Lung (tissue), 12 donors: ENCODE data around the gene LMX1B. TPM values are rescaled to one million over a fixed set of nuclear protein-coding genes. Genes with fewer than 3 reads are reported as not detected.
A peak's percentile ranks its signal among the peaks of the same experiment; 100 is the strongest.

ENCODE experiments used
- ATAC-seq: fragments of 200-7000 bp; cut with Tn5 transposase; one replicate; pipeline ENCODE4 v1.9.1; 2020; ENCODE audit warnings: moderate number of reproducible peaks; ENCODE audit not compliant: insufficient read depth, low FRiP score
- DNase-seq, 3 donors: peaks; one replicate each; pipeline ENCODE4 v3.0.0-alpha.2; 2013 to 2017
- H3K27ac ChIP-seq, 2 donors: one replicate each; pipeline ENCODE4 v1.5.1; 2013; ENCODE audit warnings: mild to moderate bottlenecking in 2 of 2, moderate library complexity in 2 of 2, control low read depth in 1 of 2, inconsistent platforms in 1 of 2, low read depth in 1 of 2, low read length in 1 of 2
- H3K27me3 ChIP-seq, 3 donors: one replicate each; pipeline ENCODE4 v1.5.1; 2013; ENCODE audit warnings: low read length in 2 of 3; ENCODE audit not compliant: control insufficient read depth in 3 of 3, insufficient read depth in 3 of 3
- H3K36me3 ChIP-seq, 4 donors: one replicate each; pipeline ENCODE4 v1.5.1; 2013; ENCODE audit warnings: low read length in 4 of 4, mild to moderate bottlenecking in 1 of 4, moderate library complexity in 1 of 4; ENCODE audit not compliant: control insufficient read depth in 4 of 4, insufficient read depth in 4 of 4
- H3K4me1 ChIP-seq, 5 donors: one replicate each; pipeline ENCODE4 v1.5.1; 2013; ENCODE audit warnings: low read length in 5 of 5, mild to moderate bottlenecking in 2 of 5, moderate library complexity in 1 of 5; ENCODE audit not compliant: control insufficient read depth in 5 of 5, insufficient read depth in 5 of 5
- H3K4me3 ChIP-seq: one replicate; pipeline ENCODE4 v1.5.1; 2013; ENCODE audit warnings: mild to moderate bottlenecking, control low read depth, moderate library complexity
- H3K9ac ChIP-seq, 2 donors: one replicate each; pipeline ENCODE4 v1.5.1; 2013; ENCODE audit warnings: low read length in 2 of 2, control low read depth in 1 of 2; ENCODE audit not compliant: insufficient read depth in 1 of 2
- H3K9me3 ChIP-seq, 4 donors: one replicate each; pipeline ENCODE4 v1.5.1; 2013; ENCODE audit warnings: low read length in 3 of 4, mild to moderate bottlenecking in 1 of 4, moderate library complexity in 1 of 4; ENCODE audit not compliant: control insufficient read depth in 4 of 4, insufficient read depth in 3 of 4
- CTCF ChIP-seq: IDR thresholded peaks from 2 replicates; pipeline ENCODE4 v1.5.1; 2012; ENCODE audit warnings: mild to moderate bottlenecking; ENCODE audit errors: control extremely low read depth, extremely low read depth
- WGBS, 2 donors: extraction: QIAGEN DNeasy Blood & Tissue Kit; methylation state at CpG; one replicate each; pipeline ENCODE4 v1.1.7; 2013; 5-methylcytosine and 5-hydroxymethylcytosine counted together
- polyA plus RNA-seq, 2 donors: library from polyadenylated mRNA; stranded (reverse); fragments of 200-250 nt; gene quantifications; one replicate each; pipeline ENCODE4 v1.2.1, GENCODE V29; 2013
- total RNA-seq, 2 donors: library from RNA; depleted of rRNA in 1 of 2; stranded (reverse); fragments of >200 nt in 1 of 2; gene quantifications; one replicate each; pipeline ENCODE4 v1.2.1, GENCODE V29; 2014 to 2021
- donor health status: control.
- donor health status: control.
- donor health status: Bipolar disorder and iron deficiency.
- donor health status: healthy.
- donor health status: DM: yes; HTN: yes; CAD: no.

Gene LMX1B
- total and polyA plus RNA-seq, 4 donors: under 0.01 to 0.77 (median 0.10) TPM

- H3K27ac ChIP-seq: no peak overlapping the region
- peaks cover 0 to 3% (median under 1%) of the 10 kb centered on the region in 4 donors for H3K9me3 ChIP-seq
- H3K36me3 ChIP-seq: no peaks in the 10 kb centered on the region
- no peak for ATAC-seq
- no peak for DNase-seq
- TF ChIP-seq CTCF: no peak
- H3K9ac ChIP-seq: no peak overlapping the region
- WGBS, 2 donors: 59 to 60% methylated on average over 11 of the region's 11 CpGs
- peaks cover 0 to 11% (median 6%) of the 10 kb centered on the region in 3 donors for H3K27me3 ChIP-seq
- H3K4me1 ChIP-seq: peaks cover 0 to under 1% (median 0%) of the 10 kb centered on the region in 5 donors
- no peak overlapping the region for H3K4me3 ChIP-seq
These were observed 14.6 kb upstream of the LMX1B start for GRCh38 chr9:126599047-126599650.

- DNase-seq (peak; percentile 66 to 75 (median 71)), ATAC-seq (no peak)
- 86 to 92% methylated on average over 17 of the region's 17 CpGs for WGBS, 2 donors
- TF ChIP-seq CTCF: no peak
- peaks cover 0 to 7% (median 0%) of the 10 kb centered on the region in 5 donors for H3K4me1 ChIP-seq
- H3K4me3 ChIP-seq: no peak overlapping the region
- H3K9me3 ChIP-seq: peaks cover 0 to 2% (median 0%) of the 10 kb centered on the region in 4 donors
- H3K27ac ChIP-seq: no peak overlapping the region
- no peak overlapping the region for H3K9ac ChIP-seq
- no peaks in the 10 kb centered on the region for H3K36me3 ChIP-seq
- H3K27me3 ChIP-seq: peaks cover 0 to 32% (median 8%) of the 10 kb centered on the region in 3 donors
These were observed 9.4 kb upstream of the LMX1B start for GRCh38 chr9:126604059-126605055.

- WGBS, 2 donors: 67 to 73% methylated on average over 12 of the region's 12 CpGs
- ATAC-seq: no peak
- Histone ChIP-seq H3K27me3 (peaks cover 5 to 34% (median 23%) of the 10 kb centered on the region in 3 donors), H3K4me3 (no peak overlapping the region), H3K27ac (no peak overlapping the region), H3K36me3 (no peaks in the 10 kb centered on the region), H3K9ac (no peak overlapping the region), H3K9me3 (peaks cover 0 to 2% (median 0%) of the 10 kb centered on the region in 4 donors), H3K4me1 (peaks cover 0 to 12% (median 0%) of the 10 kb centered on the region in 5 donors)
- DNase-seq: no peak
- TF ChIP-seq CTCF: no peak
These were observed 7.8 kb upstream of the LMX1B start for GRCh38 chr9:126605792-126606482.
